Mononuclear cell (primary cell): ENCODE results near the gene COX4I2. TPM values are rescaled to one million over a fixed set of nuclear protein-coding genes. Genes with fewer than 3 reads are reported as not detected.
"Not testable (repeated sequence)": the region's sequence is repeated elsewhere in the genome, so short reads cannot be mapped to it uniquely, and the experiment has no call there.

Source experiments
- H3K27me3 ChIP-seq: 2 replicates; pipeline ENCODE4 v1.6.0; 2011; ENCODE audit warnings: low read length, control low read depth; ENCODE audit not compliant: insufficient read depth
- H3K4me1 ChIP-seq: 2 replicates; pipeline ENCODE4 v1.5.1; 2011; ENCODE audit warnings: mild to moderate bottlenecking, low read length, control low read depth; ENCODE audit not compliant: insufficient read depth
- H3K4me3 ChIP-seq: 2 replicates; pipeline ENCODE4 v1.5.1; 2011; ENCODE audit warnings: mild to moderate bottlenecking, low read length, moderate library complexity
- H3K9me3 ChIP-seq: 2 replicates; pipeline ENCODE4 v1.5.1; 2011; ENCODE audit warnings: low read depth, mild to moderate bottlenecking, control low read depth, low read length
- total RNA-seq: library from RNA; depleted of rRNA; stranded (reverse); fragments of >200 nt; gene quantifications from one replicate; pipeline ENCODE4 v1.2.3, GENCODE V29; 2012

The COX4I2 gene
- total RNA-seq, 1 donor, result not detected

DNA sequence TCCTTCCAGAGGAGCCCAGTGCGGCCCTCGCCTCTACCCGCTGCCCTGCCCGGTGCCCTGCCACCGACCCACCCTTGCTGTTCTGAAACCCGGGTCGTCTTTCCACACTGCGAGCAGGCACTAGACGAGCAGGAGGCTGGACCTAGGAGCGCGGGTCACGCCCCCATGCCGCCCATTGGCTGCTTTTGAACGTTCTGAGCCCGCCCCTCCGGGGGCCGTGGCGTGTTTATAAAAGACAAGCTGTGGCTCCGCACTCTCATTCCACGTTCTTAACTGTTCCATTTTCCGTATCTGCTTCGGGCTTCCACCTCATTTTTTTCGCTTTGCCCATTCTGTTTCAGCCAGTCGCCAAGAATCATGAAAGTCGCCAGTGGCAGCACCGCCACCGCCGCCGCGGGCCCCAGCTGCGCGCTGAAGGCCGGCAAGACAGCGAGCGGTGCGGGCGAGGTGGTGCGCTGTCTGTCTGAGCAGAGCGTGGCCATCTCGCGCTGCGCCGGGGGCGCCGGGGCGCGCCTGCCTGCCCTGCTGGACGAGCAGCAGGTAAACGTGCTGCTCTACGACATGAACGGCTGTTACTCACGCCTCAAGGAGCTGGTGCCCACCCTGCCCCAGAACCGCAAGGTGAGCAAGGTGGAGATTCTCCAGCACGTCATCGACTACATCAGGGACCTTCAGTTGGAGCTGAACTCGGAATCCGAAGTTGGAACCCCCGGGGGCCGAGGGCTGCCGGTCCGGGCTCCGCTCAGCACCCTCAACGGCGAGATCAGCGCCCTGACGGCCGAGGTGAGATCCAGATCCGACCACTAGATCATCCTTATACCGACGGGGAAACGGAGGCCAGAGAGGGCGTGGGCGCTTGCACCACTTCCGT, 32.4 kb upstream of the COX4I2 start, which contains the start of gene ID1:
TSS of gene ID1 (plus strand) at position 259 of the 871 bp plus-strand sequence. CDS start at position 358, 99 bp downstream.
- Histone ChIP-seq H3K9me3 (no peaks in the 10 kb centered on the region), H3K4me1 (peaks cover 46% of the 10 kb centered on the region), H3K4me3 (peak within 1 kb of the TSS; percentile 46), H3K27me3 (peaks cover 36% of the 10 kb centered on the region)

DNA sequence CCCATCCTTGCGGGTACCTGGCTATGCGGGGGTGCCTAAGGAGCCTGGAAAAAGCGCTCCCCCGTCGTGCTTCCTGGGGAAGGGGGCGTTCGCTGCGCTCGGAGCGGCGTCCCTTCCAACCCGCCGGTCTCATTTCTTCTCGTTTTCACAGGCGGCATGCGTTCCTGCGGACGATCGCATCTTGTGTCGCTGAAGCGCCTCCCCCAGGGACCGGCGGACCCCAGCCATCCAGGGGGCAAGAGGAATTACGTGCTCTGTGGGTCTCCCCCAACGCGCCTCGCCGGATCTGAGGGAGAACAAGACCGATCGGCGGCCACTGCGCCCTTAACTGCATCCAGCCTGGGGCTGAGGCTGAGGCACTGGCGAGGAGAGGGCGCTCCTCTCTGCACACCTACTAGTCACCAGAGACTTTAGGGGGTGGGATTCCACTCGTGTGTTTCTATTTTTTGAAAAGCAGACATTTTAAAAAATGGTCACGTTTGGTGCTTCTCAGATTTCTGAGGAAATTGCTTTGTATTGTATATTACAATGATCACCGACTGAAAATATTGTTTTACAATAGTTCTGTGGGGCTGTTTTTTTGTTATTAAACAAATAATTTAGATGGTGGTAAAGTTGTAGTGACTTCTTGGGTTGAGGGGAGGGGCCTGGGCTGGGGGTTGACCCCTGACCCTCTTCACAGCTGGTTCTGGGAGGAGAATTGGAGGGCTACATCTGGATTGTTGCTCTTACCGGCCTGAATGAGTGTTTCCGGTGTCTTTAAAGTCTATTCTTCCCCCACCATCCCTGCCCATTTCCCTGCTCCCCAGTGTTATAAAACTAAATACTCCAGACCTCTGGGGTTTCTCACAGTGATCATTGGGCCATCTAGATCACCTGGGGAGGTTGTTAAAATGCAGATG, 31.6 kb upstream of the COX4I2 start:
- H3K27me3 ChIP-seq, result peaks cover 36% of the 10 kb centered on the region
- H3K9me3 ChIP-seq, result no peaks in the 10 kb centered on the region
- H3K4me1 ChIP-seq, result peaks cover 55% of the 10 kb centered on the region
- H3K4me3 ChIP-seq, result peak overlapping the region; percentile 46

DNA sequence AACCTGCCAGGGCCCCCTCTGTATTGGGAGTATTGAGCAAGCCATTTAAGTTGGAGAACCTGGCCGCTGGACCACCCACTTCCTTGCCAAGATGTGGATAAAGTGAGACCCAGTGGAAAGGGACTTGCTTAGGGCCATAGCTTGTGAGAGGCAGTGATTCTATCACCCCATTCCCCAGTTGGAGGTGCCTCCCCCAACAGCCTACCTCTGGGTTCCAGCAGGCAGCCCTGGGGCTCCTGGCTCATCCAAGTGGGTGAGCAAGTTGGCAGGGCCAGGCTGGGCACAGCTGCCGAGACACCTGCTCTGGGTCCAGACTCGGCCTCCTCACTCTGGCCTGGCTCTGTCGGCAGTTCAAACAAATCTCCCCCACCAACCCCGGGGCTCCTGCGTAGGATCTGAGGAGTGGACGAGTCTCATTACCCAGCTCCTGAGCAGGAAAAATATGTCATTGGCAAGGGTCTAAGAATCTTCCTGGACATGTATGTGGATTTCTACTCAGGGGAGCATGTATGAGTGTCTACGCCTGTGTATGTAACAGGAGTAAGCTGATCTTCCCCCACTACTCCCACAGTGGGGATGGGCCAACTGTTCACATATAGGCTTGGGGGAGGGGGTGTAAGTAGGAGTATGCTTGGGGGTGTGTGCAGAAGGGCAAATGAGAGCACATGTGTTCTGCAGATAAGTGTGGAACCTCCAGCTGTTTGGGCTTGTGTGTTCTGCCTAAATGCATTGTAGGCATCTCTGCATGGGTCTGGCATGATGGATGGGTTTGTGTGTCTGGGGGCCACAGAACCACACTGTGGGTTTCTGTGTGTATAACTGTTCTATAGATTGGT, 30.7 kb upstream of the COX4I2 start:
- H3K4me1 ChIP-seq, result peaks cover 64% of the 10 kb centered on the region
- peaks cover 36% of the 10 kb centered on the region for H3K27me3 ChIP-seq
- no peak overlapping the region for H3K4me3 ChIP-seq
- no peaks in the 10 kb centered on the region for H3K9me3 ChIP-seq

DNA sequence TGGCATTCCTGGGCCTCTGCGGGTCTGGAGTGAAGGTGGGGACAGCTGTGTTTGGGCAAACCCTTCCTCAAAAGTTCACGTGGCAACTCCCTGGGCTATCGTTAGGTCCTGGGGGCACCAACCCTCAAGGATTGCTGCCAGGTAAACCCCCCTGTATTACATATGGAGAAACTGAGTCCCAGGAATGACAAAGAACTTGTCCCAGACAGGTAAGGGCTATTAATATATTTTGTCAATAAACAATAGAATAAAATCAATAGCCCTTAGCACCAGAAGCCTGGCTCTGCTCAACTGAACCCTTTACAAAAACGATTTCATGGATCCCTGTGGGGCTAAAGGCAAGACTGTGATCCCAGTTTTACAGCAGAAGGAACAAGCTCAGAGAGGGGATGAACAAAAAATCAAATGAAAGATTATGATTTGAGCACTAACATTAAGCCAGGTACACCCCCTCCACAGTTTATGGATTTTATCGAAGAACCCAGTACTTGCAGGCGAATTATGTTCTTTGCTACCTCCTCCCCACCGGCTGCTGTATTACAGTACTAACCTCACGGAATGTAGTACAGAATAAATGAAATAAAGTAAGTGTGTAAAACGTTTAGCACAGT, 30.0 kb upstream of the COX4I2 start:
- peaks cover 34% of the 10 kb centered on the region for H3K27me3 ChIP-seq
- no peaks in the 10 kb centered on the region for H3K9me3 ChIP-seq
- no peak overlapping the region for H3K4me3 ChIP-seq
- peaks cover 70% of the 10 kb centered on the region for H3K4me1 ChIP-seq

DNA sequence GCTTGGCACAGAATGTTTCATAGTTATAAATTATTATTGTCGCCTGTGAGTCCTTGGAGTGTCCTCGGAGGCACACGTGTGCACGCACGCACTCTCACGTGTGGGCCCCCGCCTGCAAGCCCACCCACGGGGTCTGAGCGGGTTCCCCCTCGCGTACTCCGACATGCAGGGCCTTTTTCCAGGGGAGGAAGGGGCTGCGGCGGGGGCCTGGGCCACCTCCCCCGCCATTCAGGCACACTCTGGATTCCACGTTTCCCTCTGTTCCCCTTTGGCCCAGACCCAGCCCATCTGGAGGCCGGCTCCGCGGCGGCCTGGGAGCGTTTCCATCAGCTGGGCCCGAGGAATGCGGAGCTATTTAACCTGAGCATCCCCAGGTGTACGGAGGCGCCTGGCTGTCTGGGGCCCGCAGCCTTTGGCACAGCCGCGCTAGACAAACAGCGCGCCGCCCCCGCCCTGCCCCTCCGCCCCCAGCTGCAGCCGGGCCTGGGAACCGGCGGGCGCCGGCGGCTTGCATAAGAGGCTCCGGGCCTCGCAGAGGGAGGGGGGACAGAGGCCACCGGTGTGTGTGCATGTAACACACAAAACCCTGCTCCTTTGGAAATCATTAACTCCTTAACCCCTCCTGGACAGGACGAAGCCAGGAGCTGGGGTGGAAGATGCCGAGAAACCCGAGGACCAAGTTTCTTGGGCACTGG, 29.3 kb upstream of the COX4I2 start:
- Histone ChIP-seq H3K27me3 (peaks cover 31% of the 10 kb centered on the region), H3K4me1 (peaks cover 65% of the 10 kb centered on the region)

DNA sequence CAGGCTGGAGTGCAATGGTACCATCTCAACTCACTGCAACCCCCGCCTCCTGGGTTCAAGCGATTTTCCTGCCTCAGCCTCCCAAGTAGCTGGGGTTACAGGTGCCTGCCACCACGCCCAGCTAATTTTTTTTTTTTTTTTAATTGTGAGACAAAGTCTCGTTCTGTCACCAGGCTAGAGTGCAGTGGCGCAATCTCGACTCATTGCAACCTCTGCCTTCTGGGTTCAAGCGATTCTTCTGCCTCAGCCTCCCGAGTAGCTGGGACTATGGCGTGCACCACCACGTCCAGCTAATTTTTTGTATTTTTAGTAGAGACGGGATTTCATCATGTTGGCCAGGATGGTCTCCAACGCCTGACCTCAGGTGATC, 25.5 kb upstream of the COX4I2 start:
- peaks cover 12% of the 10 kb centered on the region for H3K27me3 ChIP-seq

More for the DNA sequence above, 29.3 kb upstream of the COX4I2 start:
- Histone ChIP-seq H3K9me3 (no peaks in the 10 kb centered on the region), H3K4me3 (no peak overlapping the region)

DNA sequence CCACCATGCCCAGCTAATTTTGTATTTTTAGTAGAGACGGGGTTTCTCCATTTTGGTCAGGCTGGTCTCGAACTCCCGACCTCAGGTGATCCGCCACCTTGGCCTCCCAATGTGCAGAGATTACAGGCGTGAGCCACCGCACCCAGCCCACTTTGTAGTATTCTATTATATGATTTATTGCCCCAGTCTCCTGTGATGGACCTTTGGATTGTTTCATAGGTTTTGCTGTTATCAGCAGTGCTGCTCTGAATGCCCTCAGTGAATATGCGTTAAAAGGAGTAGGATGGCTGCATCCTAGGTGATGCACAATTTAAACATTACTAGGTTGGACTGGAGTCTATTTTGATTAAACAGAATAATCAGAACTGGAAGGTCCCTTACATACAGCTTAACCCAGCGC, 22.3 kb upstream of the COX4I2 start:
- Histone ChIP-seq H3K9me3 (no peaks in the 10 kb centered on the region), H3K4me1 (peaks cover 38% of the 10 kb centered on the region), H3K27me3 (no peaks in the 10 kb centered on the region), H3K4me3 (no peak overlapping the region)

More for the DNA sequence above, 25.5 kb upstream of the COX4I2 start:
- H3K4me3 ChIP-seq, H3K9me3 ChIP-seq: not testable (repeated sequence)
- peaks cover 42% of the 10 kb centered on the region for H3K4me1 ChIP-seq

DNA sequence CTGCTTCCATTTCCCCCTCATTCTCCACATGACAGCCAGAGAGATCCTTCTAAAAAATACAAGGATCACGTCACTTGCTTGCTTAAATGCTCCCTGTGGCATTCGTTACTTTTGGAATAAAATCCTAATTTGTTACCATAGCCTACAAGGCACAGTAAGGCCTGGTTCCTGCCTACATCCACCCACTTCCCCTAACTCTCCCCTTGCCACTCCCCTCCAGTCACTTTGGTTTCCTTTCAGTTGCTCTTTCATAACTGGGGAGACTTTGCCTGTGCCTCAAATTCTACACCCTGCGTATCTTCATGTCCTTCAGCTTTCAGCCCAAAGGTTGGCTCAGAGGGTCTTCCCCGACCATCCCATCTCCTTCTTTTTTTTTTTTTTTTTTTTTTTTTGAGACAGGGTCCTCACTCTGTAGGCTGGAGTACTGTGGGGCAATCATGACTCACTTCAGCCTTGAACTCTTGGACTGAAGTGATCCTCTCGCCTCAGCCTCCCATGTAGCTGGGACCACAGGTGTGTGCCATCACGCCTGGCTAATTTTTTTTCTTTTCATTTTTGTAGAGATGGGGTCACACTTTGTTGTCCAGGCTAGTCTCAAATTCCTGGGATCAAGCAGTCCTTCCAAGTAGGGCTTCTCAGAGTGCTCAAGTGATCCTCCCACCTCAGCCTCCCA, 20.1 kb upstream of the COX4I2 start:
- H3K4me3 ChIP-seq, result no peak overlapping the region
- no peaks in the 10 kb centered on the region for H3K9me3 ChIP-seq
- H3K4me1 ChIP-seq, result peaks cover 16% of the 10 kb centered on the region
- H3K27me3 ChIP-seq, result no peaks in the 10 kb centered on the region

DNA sequence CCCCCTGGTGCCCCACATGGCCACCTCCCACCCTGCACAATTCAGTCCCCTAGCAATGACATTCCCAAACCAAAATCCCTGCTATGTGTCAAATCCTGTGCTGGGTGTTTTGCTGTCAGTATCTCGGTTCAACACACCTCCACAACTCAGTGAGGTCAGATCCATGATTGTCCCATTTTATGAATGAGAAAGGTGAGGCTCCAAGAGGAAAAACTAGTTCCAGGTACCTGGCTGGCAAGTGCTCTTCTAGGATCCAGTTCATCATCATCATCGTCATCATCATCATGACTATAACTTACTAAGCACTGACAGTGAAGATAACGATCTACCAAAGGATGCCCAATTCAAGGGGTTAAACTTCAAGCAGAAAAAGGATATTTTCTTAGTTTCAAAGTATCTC, 17.5 kb upstream of the COX4I2 start:
- H3K9me3 ChIP-seq, result no peaks in the 10 kb centered on the region
- H3K4me1 ChIP-seq, result peaks cover 14% of the 10 kb centered on the region
- no peaks in the 10 kb centered on the region for H3K27me3 ChIP-seq
- no peak overlapping the region for H3K4me3 ChIP-seq

DNA sequence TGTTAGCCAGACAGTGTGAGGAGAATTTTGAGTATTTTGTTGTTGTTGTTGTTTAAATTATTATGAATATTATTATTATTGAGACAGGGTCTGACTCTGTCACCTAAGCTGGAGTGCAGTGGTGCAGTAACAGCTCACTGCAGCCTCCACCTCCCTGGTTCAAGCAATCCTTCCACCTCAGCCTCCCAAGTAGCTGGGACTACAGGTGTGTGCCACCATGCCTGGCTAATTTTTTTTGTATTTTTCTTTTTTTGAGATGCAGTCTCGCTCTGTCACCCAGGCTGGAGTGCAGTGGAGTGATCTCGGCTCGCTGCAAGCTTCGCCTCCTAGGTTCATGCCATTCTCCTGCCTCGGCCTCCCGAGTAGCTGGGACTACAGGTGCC, 14.6 kb upstream of the COX4I2 start:
- H3K27me3 ChIP-seq, H3K9me3 ChIP-seq, H3K4me1 ChIP-seq, H3K4me3 ChIP-seq: not testable (repeated sequence)

DNA sequence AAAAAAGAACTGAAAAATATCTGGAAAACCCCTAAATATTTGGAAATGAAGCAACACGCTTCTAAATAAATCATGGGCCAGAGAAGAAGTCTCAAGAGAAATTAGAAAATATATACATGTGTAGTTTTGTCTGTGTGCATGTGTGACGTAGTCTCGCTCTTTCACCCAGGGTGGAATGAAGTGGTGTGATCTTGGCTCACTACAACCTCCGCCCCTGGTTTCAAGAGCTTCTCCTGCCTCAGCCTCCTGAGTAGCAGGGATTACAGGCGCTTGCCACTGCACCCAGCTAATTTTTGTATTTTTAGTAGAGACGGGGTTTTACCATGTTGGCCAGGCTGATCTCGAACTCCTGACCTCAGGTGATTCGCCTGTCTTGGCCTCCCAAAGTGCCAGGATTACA, 11.2 kb upstream of the COX4I2 start:
- H3K27me3 ChIP-seq, H3K9me3 ChIP-seq, H3K4me1 ChIP-seq, H3K4me3 ChIP-seq: not testable (repeated sequence)

DNA sequence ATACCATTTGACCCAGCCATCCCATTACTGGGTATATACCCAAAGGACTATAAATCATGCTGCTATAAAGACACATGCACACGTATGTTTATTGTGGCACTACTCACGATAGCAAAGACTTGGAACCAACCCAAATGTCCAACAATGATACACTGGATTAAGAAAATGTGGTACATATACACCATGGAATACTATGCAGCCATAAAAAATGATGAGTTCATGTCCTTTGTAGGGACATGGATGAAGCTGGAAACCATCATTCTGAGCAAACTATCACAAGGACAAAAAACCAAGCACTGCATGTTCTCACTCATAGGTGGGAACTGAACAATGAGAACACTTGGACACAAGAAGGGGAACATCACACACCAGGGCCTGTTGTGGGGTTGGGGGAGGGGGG, 9.7 kb upstream of the COX4I2 start:
- not testable (repeated sequence) for H3K4me1 ChIP-seq, H3K4me3 ChIP-seq, H3K9me3 ChIP-seq, H3K27me3 ChIP-seq

DNA sequence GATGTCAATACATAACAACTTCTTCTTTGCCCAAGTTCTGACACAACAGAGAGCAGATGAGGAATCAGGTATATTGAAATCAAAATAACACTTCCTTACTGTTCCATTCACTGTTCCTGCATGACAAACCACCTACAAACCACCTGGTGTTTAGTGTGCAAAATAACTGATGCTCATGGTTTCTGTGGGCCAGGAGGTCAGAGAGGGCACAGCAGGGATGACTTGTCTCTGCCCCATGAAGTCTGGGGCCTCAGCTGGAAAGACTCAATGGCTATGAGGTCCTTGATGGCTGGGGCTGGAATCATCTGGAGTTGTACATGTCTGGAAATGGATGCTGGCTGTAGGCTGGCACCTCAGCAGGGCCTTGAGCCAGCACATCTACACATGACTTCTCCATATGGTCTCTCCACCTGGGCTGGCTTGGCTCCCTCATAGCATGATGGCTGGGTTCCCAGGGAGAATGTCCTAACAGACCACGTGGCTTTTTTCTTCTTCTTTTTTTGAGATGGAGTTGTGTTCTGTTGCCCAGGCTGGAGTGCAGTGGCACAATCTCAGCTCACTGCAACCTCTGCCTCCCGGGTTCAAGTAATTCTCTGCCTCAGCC, 7.4 kb upstream of the COX4I2 start:
- Histone ChIP-seq H3K9me3 (no peaks in the 10 kb centered on the region), H3K27me3 (no peaks in the 10 kb centered on the region), H3K4me1 (no peaks in the 10 kb centered on the region), H3K4me3 (no peak overlapping the region)
